HUES6 (cell line): ENCODE results near the gene PLP2.

ENCODE experiments used
- H3K27ac ChIP-seq: 2 replicates; pipeline ENCODE4 v1.7.0; 2013; ENCODE audit warnings: low read depth, mild to moderate bottlenecking, low read length, inconsistent platforms
- H3K27me3 ChIP-seq: 2 replicates; pipeline ENCODE4 v1.6.1; 2013; ENCODE audit warnings: low read length; ENCODE audit not compliant: control insufficient read depth, insufficient read depth
- H3K36me3 ChIP-seq: 2 replicates; pipeline ENCODE4 v1.6.1; 2013; ENCODE audit warnings: low read length; ENCODE audit not compliant: control insufficient read depth, insufficient read depth
- H3K4me1 ChIP-seq: 2 replicates; pipeline ENCODE4 v1.6.1; 2013; ENCODE audit warnings: low read length; ENCODE audit not compliant: control insufficient read depth, insufficient read depth
- H3K4me3 ChIP-seq: 2 replicates; pipeline ENCODE4 v1.5.1; 2013; ENCODE audit warnings: low read depth, low read length
- H3K9ac ChIP-seq: one replicate; pipeline ENCODE4 v1.6.1; 2013; ENCODE audit warnings: mild to moderate bottlenecking, low read length
- H3K9me3 ChIP-seq: 2 replicates; pipeline ENCODE4 v1.6.1; 2013; ENCODE audit warnings: low read depth, low read length; ENCODE audit not compliant: control insufficient read depth, insufficient read depth

Gene PLP2

GRCh38 chrX:49199906-49200771, 28.4 kb downstream of the PLP2 start, which contains the start of gene SYP:
SYP (minus strand) TSS chrX:49200193; CDS start chrX:49200186, 7 bp downstream.
- Histone ChIP-seq H3K4me3 (peak within 1 kb of the TSS; percentile 57), H3K36me3 (no peaks in the 10 kb centered on the region), H3K27ac (no peak within 1 kb of the TSS), H3K27me3 (peaks cover 25% of the 10 kb centered on the region), H3K4me1 (peaks cover 9% of the 10 kb centered on the region), H3K9me3 (peaks cover 13% of the 10 kb centered on the region; the same call in 1 of the 2 replicates), H3K9ac (no peak within 1 kb of the TSS)

DNA sequence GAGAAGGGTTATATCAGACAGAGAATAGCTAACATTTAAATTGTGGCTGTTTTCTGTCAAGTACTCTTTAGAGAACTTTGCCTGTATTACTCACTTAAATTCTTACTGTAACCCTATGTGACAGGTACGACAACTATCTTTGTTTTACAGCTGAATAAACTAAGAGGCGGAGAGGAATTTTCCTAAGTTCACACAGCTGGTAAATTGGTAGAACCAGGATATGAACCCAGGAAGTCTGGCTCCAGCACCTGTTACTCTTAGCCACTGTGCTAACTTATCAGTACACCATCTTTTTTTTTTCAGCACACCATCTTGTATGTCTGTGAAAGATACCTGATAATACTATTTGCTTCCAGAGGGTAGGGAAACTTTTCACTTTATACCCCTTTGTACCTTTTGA, 30.3 kb downstream of the PLP2 start:
- Histone ChIP-seq H3K4me3 (no peak overlapping the region), H3K9me3 (peaks cover 15% of the 10 kb centered on the region; the same call in 1 of the 2 replicates), H3K4me1 (peaks cover 9% of the 10 kb centered on the region), H3K36me3 (no peaks in the 10 kb centered on the region), H3K27me3 (peaks cover 25% of the 10 kb centered on the region), H3K9ac (no peak overlapping the region), H3K27ac (no peak overlapping the region)

DNA sequence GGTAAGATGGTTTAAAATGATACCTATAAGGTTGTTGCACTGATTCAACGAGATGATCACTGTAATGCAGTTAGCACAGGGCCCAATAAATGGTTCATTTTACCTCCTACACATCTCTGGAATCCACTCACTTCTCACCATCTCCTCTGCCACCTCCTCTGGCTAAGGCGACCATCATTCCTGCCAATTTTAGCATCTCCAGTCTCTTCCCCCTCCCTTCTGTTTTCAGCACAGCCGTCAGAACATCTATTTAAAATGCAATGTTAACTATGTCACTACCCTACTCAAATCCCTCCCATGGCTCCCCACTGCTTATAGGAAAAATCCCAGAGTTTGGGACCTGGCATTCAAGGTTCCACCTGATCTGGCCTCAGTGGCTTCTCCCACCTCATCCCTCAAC, 31.8 kb downstream of the PLP2 start:
- Histone ChIP-seq H3K9ac (no peak overlapping the region), H3K36me3 (no peaks in the 10 kb centered on the region), H3K27me3 (peaks cover 11% of the 10 kb centered on the region), H3K27ac (no peak overlapping the region), H3K4me1 (peaks cover 9% of the 10 kb centered on the region), H3K9me3 (peaks cover 11% of the 10 kb centered on the region; the same call in 1 of the 2 replicates), H3K4me3 (no peak overlapping the region)

- H3K36me3 ChIP-seq = no peaks in the 10 kb centered on the region
- no peak overlapping the region for H3K9ac ChIP-seq
Observed at GRCh38 chrX:49204017-49204416, 32.3 kb downstream of the PLP2 start.

GRCh38 chrX:49204709-49205108, 33.0 kb downstream of the PLP2 start:
- no peak overlapping the region for H3K4me3 ChIP-seq
- H3K9ac ChIP-seq = no peak overlapping the region
- no peaks in the 10 kb centered on the region for H3K36me3 ChIP-seq
- no peaks in the 10 kb centered on the region; the same call in 1 of the 2 replicates for H3K27me3 ChIP-seq
- peaks cover 5% of the 10 kb centered on the region; the same call in 1 of the 2 replicates for H3K9me3 ChIP-seq
- no peak overlapping the region for H3K27ac ChIP-seq
- H3K4me1 ChIP-seq = peaks cover 6% of the 10 kb centered on the region

More at GRCh38 chrX:49204017-49204416, 32.3 kb downstream of the PLP2 start:
- H3K27ac ChIP-seq = no peak overlapping the region
- H3K4me3 ChIP-seq = no peak overlapping the region
- H3K4me1 ChIP-seq = peaks cover 6% of the 10 kb centered on the region
- peaks cover 7% of the 10 kb centered on the region for H3K27me3 ChIP-seq
- peaks cover 6% of the 10 kb centered on the region; the same call in 1 of the 2 replicates for H3K9me3 ChIP-seq

DNA sequence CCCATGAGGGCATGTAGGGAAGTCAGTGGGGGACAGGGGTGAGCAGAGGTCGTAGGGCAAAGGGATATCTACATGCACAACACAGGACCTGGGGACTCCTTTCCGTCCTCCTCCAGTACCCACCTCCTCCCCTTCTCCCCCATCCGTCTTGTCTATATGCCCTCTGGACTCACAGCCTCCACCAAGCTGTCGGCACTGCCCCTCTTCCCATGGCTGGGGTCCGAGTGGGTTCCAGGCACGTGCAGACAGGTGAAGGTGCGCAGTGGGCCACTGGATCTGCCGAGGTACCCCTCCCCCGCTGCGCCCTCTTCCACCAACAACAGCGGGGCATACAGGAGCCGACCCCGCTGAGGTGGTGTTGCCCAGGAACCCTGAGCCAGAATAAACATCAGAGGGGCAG, 33.7 kb downstream of the PLP2 start:
- Histone ChIP-seq H3K9me3 (peaks cover 5% of the 10 kb centered on the region; the same call in 1 of the 2 replicates), H3K36me3 (no peaks in the 10 kb centered on the region), H3K27ac (no peak overlapping the region), H3K4me3 (no peak overlapping the region), H3K4me1 (peaks cover 7% of the 10 kb centered on the region), H3K27me3 (no peaks in the 10 kb centered on the region; the same call in 1 of the 2 replicates), H3K9ac (no peak overlapping the region)

DNA sequence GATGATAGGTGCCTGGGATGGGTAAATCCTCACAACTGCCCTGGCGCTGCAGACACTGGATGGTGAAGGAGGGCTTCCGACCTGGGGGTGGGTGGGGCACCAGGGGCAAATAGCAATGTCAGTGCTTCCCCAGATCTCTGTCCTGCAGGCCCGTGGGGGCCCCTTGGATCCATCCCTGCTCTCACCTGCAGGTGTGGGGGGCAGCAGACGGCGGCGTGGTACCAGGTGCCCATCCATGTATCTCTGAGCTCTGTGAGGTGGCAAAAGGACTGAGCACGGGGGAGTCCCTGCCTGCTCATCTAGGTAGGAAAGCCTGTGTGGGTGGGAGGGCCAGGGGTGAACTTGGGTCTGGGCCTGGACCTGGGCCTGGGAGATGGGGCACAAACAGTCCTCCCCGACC, 34.8 kb downstream of the PLP2 start:
- H3K27me3 ChIP-seq = no peaks in the 10 kb centered on the region; the same call in 1 of the 2 replicates

GRCh38 chrX:49208399-49208798, 36.7 kb downstream of the PLP2 start:
- H3K9ac ChIP-seq = no peak overlapping the region
- H3K27me3 ChIP-seq = no peaks in the 10 kb centered on the region; the same call in 1 of the 2 replicates
- H3K9me3 ChIP-seq = peaks cover 20% of the 10 kb centered on the region; the same call in 1 of the 2 replicates
- H3K36me3 ChIP-seq = no peaks in the 10 kb centered on the region
- no peak overlapping the region for H3K4me3 ChIP-seq
- H3K27ac ChIP-seq = no peak overlapping the region
- H3K4me1 ChIP-seq = peaks cover 4% of the 10 kb centered on the region; the same call in 1 of the 2 replicates

More for the DNA sequence above, 34.8 kb downstream of the PLP2 start:
- Histone ChIP-seq H3K9ac (no peak overlapping the region), H3K4me3 (no peak overlapping the region), H3K4me1 (peaks cover 4% of the 10 kb centered on the region; the same call in 1 of the 2 replicates), H3K36me3 (no peaks in the 10 kb centered on the region), H3K27ac (no peak overlapping the region), H3K9me3 (peaks cover 13% of the 10 kb centered on the region; the same call in 1 of the 2 replicates)

DNA sequence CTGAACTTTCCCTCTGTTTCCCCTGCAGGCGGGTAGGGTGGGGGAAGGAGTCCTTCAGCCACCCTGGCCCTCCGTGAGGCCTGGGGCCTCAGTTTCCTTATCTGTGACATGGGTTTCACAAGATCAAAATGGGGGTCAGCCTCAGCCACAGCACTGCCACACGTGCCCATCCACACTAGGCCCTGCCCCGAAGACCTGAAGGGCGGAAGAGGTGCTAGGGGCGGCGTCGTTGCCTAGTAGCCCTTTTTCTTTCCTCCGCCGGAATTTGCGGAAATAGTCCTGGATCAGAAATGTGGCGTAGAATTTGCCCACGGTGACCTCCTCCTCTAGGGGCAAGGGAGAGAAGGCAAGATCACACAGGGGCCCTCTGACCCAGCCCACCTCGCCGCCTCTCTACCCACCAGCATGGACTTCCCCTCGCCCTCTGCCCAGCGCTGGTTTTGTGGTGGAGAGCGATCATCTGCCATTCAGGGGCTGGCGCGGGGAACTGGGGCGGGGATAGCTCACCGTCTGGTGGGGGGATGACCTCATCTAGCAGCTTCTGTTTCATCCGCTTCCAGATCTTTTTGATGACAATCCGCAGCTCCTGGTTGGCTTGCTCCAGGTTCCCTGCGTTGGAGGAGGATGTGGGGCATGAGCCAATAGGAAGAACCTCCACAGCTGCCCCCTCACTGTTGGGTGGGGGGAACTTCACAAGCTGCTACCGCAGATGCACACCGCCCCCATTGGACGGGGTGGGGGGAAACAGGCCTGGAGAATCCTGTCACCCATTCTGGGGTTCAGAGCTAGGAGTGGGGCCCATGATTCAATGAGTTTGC, 37.9 kb downstream of the PLP2 start:
- H3K27me3 ChIP-seq = no peaks in the 10 kb centered on the region; the same call in 1 of the 2 replicates
- peak overlapping the region; percentile 27; the same call in 1 of the 2 replicates for H3K4me3 ChIP-seq
- no peak overlapping the region for H3K27ac ChIP-seq
- no peaks in the 10 kb centered on the region for H3K36me3 ChIP-seq
- peaks cover 20% of the 10 kb centered on the region; the same call in 1 of the 2 replicates for H3K9me3 ChIP-seq
- peaks cover 4% of the 10 kb centered on the region; the same call in 1 of the 2 replicates for H3K4me1 ChIP-seq
- no peak overlapping the region for H3K9ac ChIP-seq

- Histone ChIP-seq H3K9ac (no peak overlapping the region), H3K4me3 (no peak overlapping the region), H3K9me3 (peaks cover 23% of the 10 kb centered on the region; the same call in 1 of the 2 replicates), H3K36me3 (no peaks in the 10 kb centered on the region), H3K4me1 (peaks cover 4% of the 10 kb centered on the region; the same call in 1 of the 2 replicates), H3K27ac (no peak overlapping the region), H3K27me3 (no peaks in the 10 kb centered on the region; the same call in 1 of the 2 replicates)
Observed at GRCh38 chrX:49210406-49210805, 38.7 kb downstream of the PLP2 start.
